T-helper 2 cell treated with Interferon-gamma antibody and Interleukin-4, amounts not matched to agents 5 μg/mL and 100 μg/mL, for 36 hours (primary cell): ENCODE results near the gene DLD.
A peak's percentile ranks its signal among the peaks of the same experiment; 100 is the strongest.

Experiments
- DNase-seq: peaks from one replicate; pipeline ENCODE4 v3.0.0; 2021; ENCODE audit warnings: low spot score
- H3K27ac Mint-ChIP-seq: one replicate; pipeline ENCODE4 v1.8.0; 2021; ENCODE audit warnings: mild to moderate bottlenecking, mixed read lengths
- H3K27me3 Mint-ChIP-seq: one replicate; pipeline ENCODE4 v1.8.0; 2021; ENCODE audit warnings: low read depth, mixed read lengths
- H3K36me3 Mint-ChIP-seq: one replicate; pipeline ENCODE4 v1.8.0; 2021; ENCODE audit warnings: low read depth, mixed read lengths
- H3K4me1 Mint-ChIP-seq: one replicate; pipeline ENCODE4 v1.8.0; 2021; ENCODE audit warnings: low read depth, mixed read lengths
- H3K4me3 Mint-ChIP-seq: one replicate; pipeline ENCODE4 v1.8.0; 2022; ENCODE audit warnings: mild to moderate bottlenecking, moderate library complexity, mixed read lengths
- H3K9me3 Mint-ChIP-seq: one replicate; pipeline ENCODE4 v1.8.0; 2021; ENCODE audit warnings: mixed read lengths

DLD gene

DNA sequence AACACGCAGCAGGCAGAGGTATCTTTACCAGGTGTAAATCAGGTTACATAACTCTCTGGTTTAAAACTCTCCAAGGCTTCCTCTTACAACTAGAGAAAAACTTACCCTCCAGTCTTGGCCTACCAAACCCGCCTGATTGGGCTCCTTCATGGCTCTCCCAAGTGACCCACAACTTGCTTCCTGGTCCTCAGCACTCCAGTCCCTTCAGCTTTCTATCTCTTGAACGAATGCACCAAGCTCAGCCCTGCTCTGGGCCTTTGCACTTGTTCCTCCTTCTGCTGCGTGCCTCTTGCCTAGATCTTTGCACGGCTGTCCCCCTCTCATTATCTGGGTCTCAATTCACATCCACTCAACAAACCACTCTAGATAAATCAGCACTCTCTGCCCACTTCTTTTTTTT lies 32.7 kb upstream of the DLD start:
- Mint-ChIP-seq H3K4me1 (peaks cover 35% of the 10 kb centered on the region), H3K9me3 (no peaks in the 10 kb centered on the region), H3K27ac (peak overlapping the region; percentile 21), H3K27me3 (no peaks in the 10 kb centered on the region), H3K36me3 (no peaks in the 10 kb centered on the region), H3K4me3 (peak overlapping the region; percentile 49)
- no peak for DNase-seq

- no peaks in the 10 kb centered on the region for H3K27me3 Mint-ChIP-seq
- H3K9me3 Mint-ChIP-seq = no peaks in the 10 kb centered on the region
- no peaks in the 10 kb centered on the region for H3K36me3 Mint-ChIP-seq
- no peak overlapping the region for H3K27ac Mint-ChIP-seq
- DNase-seq = no peak
- peaks cover 35% of the 10 kb centered on the region for H3K4me1 Mint-ChIP-seq
- H3K4me3 Mint-ChIP-seq = peak overlapping the region; percentile 3
These were observed 30.6 kb upstream of the DLD start for GRCh38 chr7:107860279-107860961.

- Mint-ChIP-seq H3K36me3 (no peaks in the 10 kb centered on the region), H3K27me3 (no peaks in the 10 kb centered on the region), H3K4me3 (no peak overlapping the region), H3K9me3 (no peaks in the 10 kb centered on the region), H3K27ac (no peak overlapping the region), H3K4me1 (peaks cover 37% of the 10 kb centered on the region)
- DNase-seq = no peak
These were observed 29.9 kb upstream of the DLD start for GRCh38 chr7:107860981-107861652.

GRCh38 chr7:107865956-107866775 lies 24.8 kb upstream of the DLD start:
- Mint-ChIP-seq H3K27me3 (no peaks in the 10 kb centered on the region), H3K9me3 (no peaks in the 10 kb centered on the region), H3K36me3 (no peaks in the 10 kb centered on the region), H3K4me3 (peak overlapping the region; percentile 3), H3K27ac (peak overlapping the region; percentile 1), H3K4me1 (peaks cover 21% of the 10 kb centered on the region)
- peak; percentile 50 for DNase-seq

GRCh38 chr7:107867858-107868466 lies 23.0 kb upstream of the DLD start:
- no peak overlapping the region for H3K27ac Mint-ChIP-seq
- no peaks in the 10 kb centered on the region for H3K9me3 Mint-ChIP-seq
- no peaks in the 10 kb centered on the region for H3K27me3 Mint-ChIP-seq
- peaks cover 16% of the 10 kb centered on the region for H3K4me1 Mint-ChIP-seq
- no peaks in the 10 kb centered on the region for H3K36me3 Mint-ChIP-seq
- DNase-seq = no peak
- no peak overlapping the region for H3K4me3 Mint-ChIP-seq

DNA sequence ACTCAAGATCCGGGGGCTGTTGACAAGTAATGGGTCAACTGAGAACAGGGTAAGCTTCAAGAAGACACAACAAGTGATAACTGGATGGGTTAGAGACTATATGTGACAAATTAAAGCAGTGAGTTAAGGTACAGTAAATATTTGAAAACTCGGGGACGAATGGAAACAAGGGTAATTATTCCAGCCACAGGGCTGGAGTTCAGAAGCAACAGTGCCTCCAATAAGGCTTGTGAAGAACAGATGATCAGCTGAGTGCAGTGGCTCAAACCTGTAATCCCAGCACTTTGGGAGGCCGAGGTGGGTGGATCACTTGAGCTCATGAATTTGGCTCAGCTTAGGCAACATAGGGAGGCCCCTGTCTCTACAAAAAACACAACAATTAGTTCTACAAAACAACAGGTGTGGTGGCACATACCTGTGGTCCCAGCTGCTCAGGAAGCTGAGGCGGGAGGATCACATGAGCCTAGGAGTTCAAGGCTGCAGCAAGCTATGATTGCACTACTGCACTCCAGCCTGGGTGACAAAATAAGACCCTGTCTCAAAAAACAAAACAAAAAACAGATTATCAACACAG lies 20.5 kb upstream of the DLD start:
- Mint-ChIP-seq H3K27me3 (no peaks in the 10 kb centered on the region), H3K9me3 (no peaks in the 10 kb centered on the region), H3K4me1 (peaks cover 20% of the 10 kb centered on the region), H3K4me3 (no peak overlapping the region), H3K27ac (no peak overlapping the region), H3K36me3 (no peaks in the 10 kb centered on the region)
- no peak for DNase-seq

GRCh38 chr7:107874111-107874510 lies 16.9 kb upstream of the DLD start:
- no peaks in the 10 kb centered on the region for H3K9me3 Mint-ChIP-seq
- H3K27ac Mint-ChIP-seq = no peak overlapping the region
- peaks cover 6% of the 10 kb centered on the region for H3K27me3 Mint-ChIP-seq
- H3K4me3 Mint-ChIP-seq = no peak overlapping the region
- peaks cover 27% of the 10 kb centered on the region for H3K4me1 Mint-ChIP-seq
- DNase-seq = no peak
- no peaks in the 10 kb centered on the region for H3K36me3 Mint-ChIP-seq

DNA sequence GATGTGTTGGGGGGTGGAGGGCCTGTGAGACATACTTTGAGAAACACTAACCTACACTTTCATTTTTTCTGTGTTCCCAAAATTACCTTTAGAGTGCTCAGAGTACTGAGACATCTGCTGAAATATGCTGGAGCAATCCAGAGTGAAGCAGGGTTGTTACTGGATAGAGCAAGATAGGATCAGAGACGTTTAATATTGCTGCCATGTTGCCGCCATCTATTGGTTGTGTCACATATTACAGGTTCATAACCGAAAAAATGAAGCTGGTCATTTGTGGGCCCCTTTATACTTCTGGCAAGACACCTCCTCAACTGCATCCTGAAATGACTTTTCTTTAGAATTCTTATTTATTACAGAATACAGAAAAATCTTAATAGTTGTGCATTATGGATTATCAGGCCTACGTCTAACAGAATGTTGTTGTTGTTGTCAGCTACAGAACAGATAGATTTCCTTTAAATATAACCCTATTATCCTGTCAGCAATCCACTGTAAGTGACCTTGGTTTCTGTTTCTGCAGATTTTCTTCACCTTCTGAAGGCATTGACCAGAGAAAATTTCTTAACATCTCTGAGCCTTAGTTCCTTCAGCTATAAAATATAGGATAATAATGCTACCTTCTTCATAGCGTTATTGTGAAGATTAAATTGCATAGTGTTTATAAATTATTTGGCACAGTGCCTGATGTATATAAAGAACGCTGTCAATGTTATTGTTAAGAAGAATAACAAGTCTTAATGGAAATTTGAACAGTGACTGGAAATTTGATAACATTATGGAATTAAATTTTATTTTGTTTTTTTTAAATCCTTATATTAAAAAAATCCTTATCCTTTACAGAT lies 16.2 kb upstream of the DLD start:
- DNase-seq = peak; percentile 27
- Mint-ChIP-seq H3K4me3 (no peak overlapping the region), H3K36me3 (no peaks in the 10 kb centered on the region), H3K4me1 (peaks cover 33% of the 10 kb centered on the region), H3K9me3 (no peaks in the 10 kb centered on the region), H3K27me3 (peaks cover 6% of the 10 kb centered on the region), H3K27ac (peak overlapping the region; percentile 39)

DNA sequence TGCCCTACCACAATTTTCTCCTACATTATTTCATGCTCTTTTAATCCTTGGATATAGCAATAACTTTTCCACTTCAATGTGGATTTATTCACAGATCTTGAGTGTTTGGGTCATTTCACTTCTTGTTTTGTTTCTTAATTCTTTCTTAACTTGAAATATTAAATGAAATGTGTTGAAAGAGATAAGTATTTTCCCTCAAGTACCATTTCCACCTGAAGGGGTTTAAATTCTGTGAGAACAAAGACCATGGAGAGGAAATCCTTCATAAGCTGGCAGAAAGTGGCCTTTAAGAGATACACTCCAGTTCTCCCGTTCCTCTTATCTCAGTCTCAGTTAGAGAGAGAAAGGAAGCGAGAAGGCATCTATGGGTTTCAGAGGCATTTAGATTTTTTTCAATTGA lies 14.1 kb upstream of the DLD start:
- Mint-ChIP-seq H3K36me3 (no peaks in the 10 kb centered on the region), H3K27me3 (peaks cover 9% of the 10 kb centered on the region), H3K27ac (no peak overlapping the region), H3K4me3 (no peak overlapping the region), H3K4me1 (peaks cover 28% of the 10 kb centered on the region), H3K9me3 (no peaks in the 10 kb centered on the region)
- no peak for DNase-seq

DNA sequence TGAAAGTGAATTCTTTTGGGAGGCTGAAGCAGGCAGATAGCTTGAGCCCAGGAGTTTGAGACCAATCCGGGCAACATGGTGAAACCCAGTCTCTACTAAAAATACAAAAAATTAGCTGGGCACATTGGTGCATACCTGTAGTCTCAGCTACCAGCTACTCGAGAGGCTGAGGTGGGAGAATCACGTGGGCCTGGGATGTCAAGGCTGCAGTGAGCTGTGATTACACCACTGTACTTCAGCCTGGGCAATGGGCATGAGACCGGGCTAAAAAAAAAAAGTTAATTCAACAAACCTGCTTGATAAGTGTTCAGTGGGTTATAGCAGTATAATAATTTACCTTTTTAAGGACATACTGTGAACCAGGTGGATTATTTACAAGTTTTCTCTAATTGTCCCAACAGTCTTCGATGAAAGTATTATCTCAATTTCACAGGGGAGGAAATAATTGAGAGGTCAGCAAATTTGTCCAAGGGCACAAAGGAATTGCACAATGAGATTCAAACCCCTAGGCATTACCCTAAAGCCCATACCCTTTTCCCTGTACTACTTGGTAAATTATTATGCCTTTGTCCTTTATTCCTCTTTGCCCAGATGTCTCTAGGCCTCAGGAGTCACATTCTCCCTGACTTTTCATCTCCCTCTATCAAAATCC lies 13.1 kb upstream of the DLD start:
- Mint-ChIP-seq H3K27me3 (peaks cover 17% of the 10 kb centered on the region), H3K9me3 (no peaks in the 10 kb centered on the region), H3K36me3 (no peaks in the 10 kb centered on the region), H3K4me3 (no peak overlapping the region), H3K4me1 (peaks cover 28% of the 10 kb centered on the region), H3K27ac (no peak overlapping the region)
- no peak for DNase-seq

- no peaks in the 10 kb centered on the region for H3K36me3 Mint-ChIP-seq
- H3K27me3 Mint-ChIP-seq = peaks cover 20% of the 10 kb centered on the region
- no peak overlapping the region for H3K27ac Mint-ChIP-seq
- H3K4me3 Mint-ChIP-seq = no peak overlapping the region
- peaks cover 28% of the 10 kb centered on the region for H3K4me1 Mint-ChIP-seq
- no peak for DNase-seq
- H3K9me3 Mint-ChIP-seq = no peaks in the 10 kb centered on the region
These were observed 12.3 kb upstream of the DLD start for GRCh38 chr7:107878636-107879035.

- Mint-ChIP-seq H3K27ac (no peak overlapping the region), H3K4me1 (peaks cover 25% of the 10 kb centered on the region), H3K36me3 (no peaks in the 10 kb centered on the region), H3K27me3 (peaks cover 25% of the 10 kb centered on the region), H3K9me3 (no peaks in the 10 kb centered on the region), H3K4me3 (no peak overlapping the region)
- DNase-seq = peak; percentile 17
These were observed 11.5 kb upstream of the DLD start for GRCh38 chr7:107879400-107880035.
